A549 (cell line): Measurements from ENCODE around the gene ADAM10. TPM values are rescaled to one million over a fixed set of nuclear protein-coding genes. Genes with fewer than 3 reads are reported as not detected.
"Not testable (repeated sequence)": the region's sequence is repeated elsewhere in the genome, so short reads cannot be mapped to it uniquely, and the experiment has no call there.

Experiments used
- ATAC-seq, 2 experiments: fragments of 200-7000 bp in 1 of 2; fragments of >200 bp in 1 of 2; cut with Nextera tagmentation in 1 of 2; cut with Tn5 transposase in 1 of 2; 3 replicates each; pipeline versions ENCODE4 v1.8.0 to v1.9.1; 2018 to 2020; ENCODE audit warnings: mild to moderate bottlenecking in 1 of 2, moderate library complexity in 1 of 2
- CTCF ChIA-PET: fragments of 300-600 bp; sonication (Branson Sonifier 250); formaldehyde crosslinking; extraction: SDS; loops from one replicate; lab custom pipeline; 2021; ENCODE audit warnings: antibody characterized with exemption, inconsistent platforms; lab: Yijun Ruan, JAX
- POLR2A ChIA-PET: fragments of 350-600 bp; formaldehyde crosslinking; extraction: SDS; loops from one replicate; lab custom pipeline; 2021; ENCODE audit warnings: antibody characterized with exemption, inconsistent platforms; lab: Yijun Ruan, JAX
- DNase-seq, 2 experiments: peaks; one replicate each; pipeline versions ENCODE4 v3.0.0 to v3.0.0-alpha.2; 2011 to 2016; ENCODE audit warnings: low read depth in 1 of 2, low spot score in 1 of 2
- FAIRE-seq: peaks from 2 replicates; lab custom pipeline; 2011; peaks lifted over from hg19 to GRCh38; lab: Jason Lieb, UNC
- H3K27ac ChIP-seq, 2 experiments: fragments of >200 bp; sonication (Bioruptor Twin); formaldehyde crosslinking; 3 replicates each; pipeline ENCODE4 v1.5.1; 2016 to 2017
- H3K4me1 ChIP-seq: fragments of >200 bp; sonication (Bioruptor Twin); formaldehyde crosslinking; 3 replicates; pipeline ENCODE4 v1.6.1; 2016
- H3K4me2 ChIP-seq: fragments of >200 bp; sonication (Bioruptor Twin); formaldehyde crosslinking; 3 replicates; pipeline ENCODE4 v1.6.1; 2016
- H3K4me3 ChIP-seq: fragments of >200 bp; sonication (Bioruptor Twin); formaldehyde crosslinking; 3 replicates; pipeline ENCODE4 v1.5.1; 2016
- H3K9me3 ChIP-seq: fragments of >200 bp; sonication (Bioruptor Twin); formaldehyde crosslinking; 3 replicates; pipeline ENCODE4 v1.6.1; 2016
- BHLHE40 ChIP-seq: IDR thresholded peaks from 2 replicates; pipeline ENCODE4 v1.6.1; 2012; ENCODE audit warnings: low read depth, low read length, inconsistent platforms
- CBX2 ChIP-seq: fragments of 200-600 bp; sonication (generic); IDR thresholded peaks from 2 replicates; pipeline ENCODE4 v1.6.1; 2016; ENCODE audit warnings: low read depth, mild to moderate bottlenecking, borderline replicate concordance
- CEBPB ChIP-seq, 2 experiments: fragments of >200 bp in 1 of 2; sonication (Bioruptor Twin) in 1 of 2; formaldehyde crosslinking in 1 of 2; IDR thresholded peaks; 2 replicates each; pipeline ENCODE4 v1.6.1; 2012 to 2016
- CHD2 ChIP-seq: fragments of 150-350 bp; IDR thresholded peaks from 2 replicates; pipeline ENCODE4 v1.6.1; 2014; ENCODE audit warnings: low read length; ENCODE audit not compliant: partially characterized antibody
- FOSB ChIP-seq: fragments of 250-450 bp; sonication (Bioruptor Pico); IDR thresholded peaks from 2 replicates; pipeline ENCODE4 v1.5.0; 2020; ENCODE audit warnings: mild to moderate bottlenecking, moderate library complexity
- HDAC2 ChIP-seq: fragments of 200-600 bp; sonication (generic); IDR thresholded peaks from 2 replicates; pipeline ENCODE4 v1.6.1; 2016
- JUN ChIP-seq, 2 experiments: fragments of >200 bp; sonication (Bioruptor Twin); formaldehyde crosslinking; IDR thresholded peaks; 2 replicates in 1 of 2; 3 replicates in 1 of 2; pipeline ENCODE4 v1.6.1; 2016 to 2017
- MAFK ChIP-seq: fragments of 450-650 bp; IDR thresholded peaks from 2 replicates; pipeline ENCODE4 v1.6.1; 2014; ENCODE audit not compliant: partially characterized antibody
- PHF8 ChIP-seq: fragments of 200-600 bp; sonication (generic); IDR thresholded peaks from 2 replicates; pipeline ENCODE4 v1.6.1; 2016; ENCODE audit warnings: low read depth, mild to moderate bottlenecking, antibody characterized with exemption, moderate library complexity, borderline replicate concordance
- POLR2A ChIP-seq: IDR thresholded peaks from 2 replicates; pipeline ENCODE4 v1.6.1; 2012; ENCODE audit warnings: mild to moderate bottlenecking, low read length
- RFX5 ChIP-seq: fragments of 450-650 bp; IDR thresholded peaks from 2 replicates; pipeline ENCODE4 v1.7.1; 2014; ENCODE audit warnings: antibody characterized with exemption, mild to moderate bottlenecking, moderate library complexity
- ZNF302 ChIP-seq: fragments of 250-450 bp; sonication (Bioruptor Pico); IDR thresholded peaks from 2 replicates; pipeline ENCODE4 v1.9.0; 2021; ENCODE audit warnings: inconsistent platforms, mild to moderate bottlenecking, moderate library complexity
- ZSCAN20 ChIP-seq: fragments of 250-450 bp; sonication (Bioruptor Pico); IDR thresholded peaks from 2 replicates; pipeline ENCODE4 v1.8.0; 2022; ENCODE audit warnings: mild to moderate bottlenecking, moderate library complexity
- WGBS: methylation state at CpG from one replicate; pipeline ENCODE4 v1.1.6; 2017; ENCODE audit errors: missing lambda C conversion rate; 5-methylcytosine and 5-hydroxymethylcytosine counted together
- polyA plus RNA-seq, 4 experiments: library from polyadenylated mRNA; depleted of rRNA in 3 of 4; stranded (reverse); fragments of >200 nt; fragmentation: RNase III in 1 of 4; extraction: RNeasy Plus Mini Kit Qiagen cat#74134 plus additional on column Dnase treatment in 1 of 4; gene quantifications; 2 replicates in 3 of 4; 3 replicates in 1 of 4; pipeline ENCODE4 v1.2.3, GENCODE V29; 2011 to 2017
- TF ChIP-seq, protein P1 (sequence below): fragments of 150-350 bp; IDR thresholded peaks from 2 replicates; pipeline ENCODE4 v1.6.1; 2014; ENCODE audit warnings: low read depth, mild to moderate bottlenecking, low read length
- TF ChIP-seq, protein P2 (sequence below): fragments of >200 bp; sonication (Bioruptor Twin); formaldehyde crosslinking; IDR thresholded peaks from 2 replicates; pipeline ENCODE4 v1.6.1; 2016
- TF ChIP-seq, protein P3 (sequence below): fragments of 250-450 bp; sonication (Bioruptor Pico); IDR thresholded peaks from 2 replicates; pipeline ENCODE4 v1.5.0; 2020; ENCODE audit warnings: low read depth, mild to moderate bottlenecking, moderate library complexity

The ADAM10 gene
- polyA plus RNA-seq, 2 of the 4 experiments (the other 2 are of a cell fraction) = 200 to 210 TPM

DNA sequence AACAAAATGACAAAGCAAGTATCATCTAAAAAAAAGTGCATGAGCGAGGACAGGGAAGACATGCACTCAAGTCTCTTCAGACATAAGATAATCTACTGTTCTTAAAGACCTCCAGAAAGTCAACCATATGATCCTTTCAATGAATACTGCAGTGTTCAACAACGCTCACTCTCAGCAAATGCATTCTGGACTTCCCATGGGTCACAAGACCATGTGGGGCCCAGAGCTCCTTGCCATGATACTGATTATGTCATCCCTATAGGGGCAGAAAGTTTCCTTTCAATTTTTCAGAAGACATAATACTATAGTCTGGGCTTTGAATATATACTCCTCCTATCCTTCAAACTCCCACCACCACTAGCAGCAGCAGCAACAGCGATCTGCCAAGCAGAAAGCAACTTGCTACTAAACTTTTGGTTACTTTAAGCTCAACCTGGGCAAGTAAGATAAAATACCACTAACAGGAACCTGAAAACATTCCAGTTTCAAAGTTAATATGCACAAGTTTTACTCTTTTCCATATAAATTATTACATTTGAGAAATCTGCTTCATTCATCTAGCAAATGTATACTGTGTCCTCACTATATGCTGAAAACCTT, 143.5 kb downstream of the ADAM10 start:
- FAIRE-seq = peak; percentile 72
- DNase-seq = no peak
- Histone ChIP-seq H3K4me3 (no peak overlapping the region), H3K9me3 (no peaks in the 10 kb centered on the region), H3K4me1 (no peaks in the 10 kb centered on the region), H3K4me2 (no peak overlapping the region), H3K27ac (no peak overlapping the region)
- CTCF ChIA-PET = interaction anchor here (0.8 kb wide), 1 partner anchor 923 kb away, joined by 3 read pairs; no protein-coding TSS in a partner anchor
- no peak for TF ChIP-seq CHD2
- no peak for TF ChIP-seq POLR2A
- TF ChIP-seq PHF8 = no peak
- TF ChIP-seq BHLHE40 = no peak
- TF ChIP-seq ZSCAN20 (CRISPR knock-in tag) = no peak
- TF ChIP-seq RFX5 = no peak
- TF ChIP-seq, protein P1, sequence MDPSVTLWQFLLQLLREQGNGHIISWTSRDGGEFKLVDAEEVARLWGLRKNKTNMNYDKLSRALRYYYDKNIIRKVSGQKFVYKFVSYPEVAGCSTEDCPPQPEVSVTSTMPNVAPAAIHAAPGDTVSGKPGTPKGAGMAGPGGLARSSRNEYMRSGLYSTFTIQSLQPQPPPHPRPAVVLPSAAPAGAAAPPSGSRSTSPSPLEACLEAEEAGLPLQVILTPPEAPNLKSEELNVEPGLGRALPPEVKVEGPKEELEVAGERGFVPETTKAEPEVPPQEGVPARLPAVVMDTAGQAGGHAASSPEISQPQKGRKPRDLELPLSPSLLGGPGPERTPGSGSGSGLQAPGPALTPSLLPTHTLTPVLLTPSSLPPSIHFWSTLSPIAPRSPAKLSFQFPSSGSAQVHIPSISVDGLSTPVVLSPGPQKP = no peak
- no peak for ATAC-seq
- 92% methylated on average over 3 of the region's 3 CpGs for WGBS
- POLR2A ChIA-PET = no interaction called here

DNA sequence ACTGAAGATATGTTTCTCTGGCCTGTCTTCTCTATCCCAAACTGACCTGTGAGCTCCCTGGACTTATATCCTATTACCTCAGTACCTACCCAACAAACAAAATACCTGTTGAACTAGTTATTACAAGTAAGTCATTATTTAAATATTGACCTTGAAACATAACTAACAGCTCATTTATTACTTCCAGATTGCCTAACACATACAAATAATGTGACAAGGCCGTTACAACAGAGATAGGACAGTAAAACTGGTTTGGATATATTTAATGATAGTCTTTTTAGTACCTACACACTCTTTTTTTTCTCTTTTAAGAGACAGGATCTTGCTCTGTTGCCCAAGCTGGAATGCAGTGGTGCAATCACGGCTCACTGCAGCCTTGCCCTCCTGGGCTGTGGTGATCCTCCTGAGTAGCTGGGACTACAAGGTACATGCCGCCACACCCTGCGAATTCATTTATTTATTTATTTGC, 145.0 kb downstream of the ADAM10 start:
- ATAC-seq = no peak
- H3K9me3 ChIP-seq = no peaks in the 10 kb centered on the region
- DNase-seq = no peak
- 89% methylated on average over 4 of the region's 4 CpGs for WGBS
- H3K4me1 ChIP-seq = no peaks in the 10 kb centered on the region
- ChIA-PET CTCF (interaction anchor here (1.0 to 1.1 kb wide), 2 partner anchors 15 to 167 kb away, joined by 3 to 5 read pairs; partner anchors contain the start of gene MINDY2), POLR2A (no interaction called here)
- TF ChIP-seq, protein P2, sequence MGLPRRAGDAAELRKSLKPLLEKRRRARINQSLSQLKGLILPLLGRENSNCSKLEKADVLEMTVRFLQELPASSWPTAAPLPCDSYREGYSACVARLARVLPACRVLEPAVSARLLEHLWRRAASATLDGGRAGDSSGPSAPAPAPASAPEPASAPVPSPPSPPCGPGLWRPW = no peak
- 0 out of 4 replicates have a peak, but pooled peaks of 1 of the 2 experiments have one; percentile 9 for TF ChIP-seq CEBPB (IDR thresholded peaks at IDR 0.05)
- peak; percentile 43 for FAIRE-seq
- H3K27ac ChIP-seq = no peak overlapping the region
- H3K4me3 ChIP-seq = no peak overlapping the region
- H3K4me2 ChIP-seq = no peak overlapping the region

DNA sequence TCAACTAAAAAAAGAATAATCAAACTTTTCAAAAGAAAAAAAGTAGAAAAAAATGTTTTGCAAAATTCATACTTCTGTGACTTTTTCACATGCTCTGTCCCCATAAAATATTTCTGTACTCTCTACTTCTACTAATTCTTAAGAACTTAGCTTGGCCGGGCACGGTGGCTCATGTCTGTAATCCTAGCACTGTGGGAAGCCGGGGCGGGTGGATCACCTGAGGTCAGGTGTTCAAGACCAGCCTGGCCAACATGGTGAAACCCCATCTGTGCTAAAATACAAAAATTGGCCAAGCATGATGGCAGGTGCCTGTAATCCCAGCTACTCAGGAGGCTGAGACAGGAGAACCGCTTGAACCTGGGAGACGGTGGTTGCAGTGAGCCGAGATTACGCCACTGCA, 145.6 kb downstream of the ADAM10 start:
- POLR2A ChIA-PET, DNase-seq, H3K4me2 ChIP-seq, H3K27ac ChIP-seq, ATAC-seq, H3K9me3 ChIP-seq, H3K4me1 ChIP-seq, FAIRE-seq, H3K4me3 ChIP-seq: not testable (repeated sequence)
- WGBS = 95% methylated on average over 8 of the region's 8 CpGs
- CTCF ChIA-PET = interaction anchor here (1.0 to 1.1 kb wide), 2 partner anchors 15 to 167 kb away, joined by 3 to 5 read pairs; partner anchors contain the start of gene MINDY2

DNA sequence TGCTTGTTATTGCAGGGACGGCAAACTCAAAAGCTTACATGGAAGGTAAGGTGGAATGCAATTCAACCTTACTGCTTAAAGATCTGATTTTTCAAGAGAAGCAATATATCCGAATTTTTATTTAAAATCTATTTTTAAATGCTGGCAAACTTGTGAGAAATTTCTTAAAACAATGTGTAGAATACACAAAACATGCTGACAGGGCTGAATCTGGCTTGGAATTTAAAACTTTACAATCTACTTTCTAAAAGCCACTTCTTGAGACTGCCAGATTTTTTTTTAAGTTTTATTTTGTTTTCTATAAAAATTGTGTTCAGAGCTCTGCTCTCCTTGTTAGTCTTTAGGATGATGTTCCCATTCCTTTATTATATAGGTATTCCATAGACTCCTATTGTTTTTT, 146.7 kb downstream of the ADAM10 start:
- Histone ChIP-seq H3K4me3 (no peak overlapping the region), H3K4me2 (no peak overlapping the region), H3K9me3 (no peaks in the 10 kb centered on the region), H3K27ac (no peak overlapping the region), H3K4me1 (no peaks in the 10 kb centered on the region)
- ChIA-PET CTCF (interaction anchor here (0.7 kb wide), 1 partner anchor 17 kb away, joined by 3 read pairs; no protein-coding TSS in a partner anchor), POLR2A (no interaction called here)
- FAIRE-seq = no peak
- WGBS = 61% methylated on average over 2 of the region's 2 CpGs
- no peak for ATAC-seq
- no peak for DNase-seq
- TF ChIP-seq, protein P1 = no peak
- TF ChIP-seq MAFK = peak; percentile 82
- no peak for TF ChIP-seq JUN (IDR thresholded peaks at IDR 0.05)
- TF ChIP-seq CHD2 = no peak
- TF ChIP-seq, protein P3, sequence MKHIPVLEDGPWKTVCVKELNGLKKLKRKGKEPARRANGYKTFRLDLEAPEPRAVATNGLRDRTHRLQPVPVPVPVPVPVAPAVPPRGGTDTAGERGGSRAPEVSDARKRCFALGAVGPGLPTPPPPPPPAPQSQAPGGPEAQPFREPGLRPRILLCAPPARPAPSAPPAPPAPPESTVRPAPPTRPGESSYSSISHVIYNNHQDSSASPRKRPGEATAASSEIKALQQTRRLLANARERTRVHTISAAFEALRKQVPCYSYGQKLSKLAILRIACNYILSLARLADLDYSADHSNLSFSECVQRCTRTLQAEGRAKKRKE (CRISPR knock-in tag) = no peak
- TF ChIP-seq HDAC2 = no peak
- no peak for TF ChIP-seq CBX2
- no peak for TF ChIP-seq ZNF302
- no peak for TF ChIP-seq FOSB (CRISPR knock-in tag)
- TF ChIP-seq, all 56 proteins: peak for 1
